Karpas-422 (cell line): Measurements from ENCODE around the gene TMTC3. TPM values are rescaled to one million over a fixed set of nuclear protein-coding genes. Genes with fewer than 3 reads are reported as not detected.

Experiments
- DNase-seq: peaks from one replicate; pipeline ENCODE4 v3.0.0-alpha.2; 2015
- H2AFZ ChIP-seq: fragments of 200-600 bp; sonication (generic); 2 replicates; pipeline ENCODE4 v1.6.1; 2014; ENCODE audit warnings: antibody characterized with exemption, low read length, mixed read lengths
- H3K27ac ChIP-seq: fragments of 200-600 bp; sonication (generic); 2 replicates; pipeline ENCODE4 v1.5.1; 2014; ENCODE audit warnings: mild to moderate bottlenecking, low read length, moderate library complexity
- H3K27me3 ChIP-seq: fragments of 200-600 bp; sonication (generic); 2 replicates; pipeline ENCODE4 v1.6.1; 2014; ENCODE audit warnings: low read length, mixed read lengths
- H3K36me3 ChIP-seq: fragments of 200-600 bp; sonication (generic); 2 replicates; pipeline ENCODE4 v1.6.1; 2014; ENCODE audit warnings: low read length, mixed read lengths; ENCODE audit not compliant: insufficient read depth
- H3K4me1 ChIP-seq: fragments of 200-600 bp; sonication (generic); 2 replicates; pipeline ENCODE4 v1.6.1; 2014; ENCODE audit warnings: mild to moderate bottlenecking, low read length, mixed read lengths
- H3K4me2 ChIP-seq: fragments of 200-600 bp; sonication (generic); 2 replicates; pipeline ENCODE4 v1.6.1; 2014; ENCODE audit warnings: low read length, low read depth, mild to moderate bottlenecking; ENCODE audit not compliant: poor library complexity, severe bottlenecking
- H3K4me3 ChIP-seq: fragments of 200-600 bp; sonication (generic); 2 replicates; pipeline ENCODE4 v1.5.1; 2014; ENCODE audit warnings: mild to moderate bottlenecking, antibody characterized with exemption, low read length, mixed read lengths
- H3K79me2 ChIP-seq: fragments of 200-600 bp; sonication (generic); 2 replicates; pipeline ENCODE4 v1.6.1; 2014; ENCODE audit warnings: mild to moderate bottlenecking, low read length, mixed read lengths
- H3K9ac ChIP-seq: fragments of 200-600 bp; sonication (generic); 2 replicates; pipeline ENCODE4 v1.6.0; 2014; ENCODE audit warnings: low read length
- H3K9me2 ChIP-seq: fragments of 200-600 bp; sonication (generic), shearing (Covaris generic); replicated peaks from 2 replicates; pipeline ENCODE4 v1.6.0; 2014; ENCODE audit warnings: mild to moderate bottlenecking, low read length, moderate library complexity; ENCODE audit not compliant: insufficient read depth
- H3K9me3 ChIP-seq: fragments of 300-700, 200-600 bp; sonication (generic); 2 replicates; pipeline ENCODE4 v1.6.1; 2014; ENCODE audit warnings: low read length, mixed read lengths
- H4K20me1 ChIP-seq: fragments of 200-600 bp; sonication (generic); 2 replicates; pipeline ENCODE4 v1.6.1; 2014; ENCODE audit warnings: mild to moderate bottlenecking, antibody characterized with exemption, low read length, low read depth; ENCODE audit not compliant: insufficient read depth
- total RNA-seq: library from RNA; depleted of rRNA; stranded (reverse); fragments of >200 nt; shearing (Covaris generic); gene quantifications from 2 replicates; pipeline ENCODE4 v1.2.3, GENCODE V29; 2014; ENCODE audit warnings: low replicate concordance

The TMTC3 gene
- total RNA-seq, 1 experiment from 2014 or later: 16.6 TPM

- DNase-seq: no peak
- Histone ChIP-seq H2AFZ (no peak overlapping the region), H3K4me3 (no peak overlapping the region), H3K27me3 (no peaks in the 10 kb centered on the region), H3K27ac (no peak overlapping the region), H3K9me2 (no peaks in the 10 kb centered on the region), H3K4me2 (no peak overlapping the region), H3K79me2 (0 out of 2 replicates have a peak, but pooled peaks cover 10% of the 10 kb centered on the region), H3K36me3 (peaks cover 76% of the 10 kb centered on the region), H3K9me3 (no peaks in the 10 kb centered on the region), H3K4me1 (peaks cover 7% of the 10 kb centered on the region), H4K20me1 (no peaks in the 10 kb centered on the region), H3K9ac (no peak overlapping the region)
Observed at GRCh38 chr12:88175544-88175943, 33.4 kb downstream of the TMTC3 start.

- DNase-seq: no peak
- Histone ChIP-seq H3K9ac (no peak overlapping the region), H3K4me3 (no peak overlapping the region), H3K36me3 (peaks cover 78% of the 10 kb centered on the region), H2AFZ (no peak overlapping the region), H3K9me3 (no peaks in the 10 kb centered on the region), H3K4me1 (no peaks in the 10 kb centered on the region), H3K27ac (no peak overlapping the region), H3K79me2 (0 out of 2 replicates have a peak, but pooled peaks cover 8% of the 10 kb centered on the region), H4K20me1 (no peaks in the 10 kb centered on the region), H3K27me3 (no peaks in the 10 kb centered on the region), H3K4me2 (no peak overlapping the region), H3K9me2 (no peaks in the 10 kb centered on the region)
Observed at GRCh38 chr12:88179436-88180014, 37.4 kb downstream of the TMTC3 start.

GRCh38 chr12:88181881-88182280, 39.8 kb downstream of the TMTC3 start:
- no peaks in the 10 kb centered on the region for H3K4me1 ChIP-seq
- DNase-seq: no peak
- no peak overlapping the region for H2AFZ ChIP-seq
- no peak overlapping the region for H3K4me2 ChIP-seq
- H3K9ac ChIP-seq: no peak overlapping the region
- no peaks in the 10 kb centered on the region for H3K9me3 ChIP-seq
- no peaks in the 10 kb centered on the region for H4K20me1 ChIP-seq
- H3K27me3 ChIP-seq: no peaks in the 10 kb centered on the region
- H3K79me2 ChIP-seq: 0 out of 2 replicates have a peak, but pooled peaks cover 8% of the 10 kb centered on the region
- no peak overlapping the region for H3K4me3 ChIP-seq
- H3K36me3 ChIP-seq: peaks cover 57% of the 10 kb centered on the region
- H3K27ac ChIP-seq: no peak overlapping the region
- no peaks in the 10 kb centered on the region for H3K9me2 ChIP-seq

- Histone ChIP-seq H3K9ac (no peak overlapping the region), H3K4me2 (no peak overlapping the region), H3K9me2 (no peaks in the 10 kb centered on the region), H2AFZ (no peak overlapping the region), H3K4me3 (no peak overlapping the region), H4K20me1 (no peaks in the 10 kb centered on the region), H3K27me3 (no peaks in the 10 kb centered on the region), H3K9me3 (no peaks in the 10 kb centered on the region), H3K27ac (no peak overlapping the region), H3K79me2 (0 out of 2 replicates have a peak, but pooled peaks cover 10% of the 10 kb centered on the region), H3K4me1 (no peaks in the 10 kb centered on the region), H3K36me3 (peaks cover 54% of the 10 kb centered on the region)
- no peak for DNase-seq
Observed at GRCh38 chr12:88182416-88182815, 40.3 kb downstream of the TMTC3 start.

- no peak for DNase-seq
- H3K27ac ChIP-seq: no peak overlapping the region
Observed at GRCh38 chr12:88184196-88184595, 42.1 kb downstream of the TMTC3 start.

GRCh38 chr12:88185279-88185678, 43.2 kb downstream of the TMTC3 start:
- H3K9me3 ChIP-seq: no peaks in the 10 kb centered on the region
- peaks cover 36% of the 10 kb centered on the region for H3K36me3 ChIP-seq
- H3K27me3 ChIP-seq: no peaks in the 10 kb centered on the region
- no peaks in the 10 kb centered on the region for H3K4me1 ChIP-seq
- no peaks in the 10 kb centered on the region for H3K9me2 ChIP-seq
- no peak overlapping the region for H3K27ac ChIP-seq
- no peak overlapping the region for H2AFZ ChIP-seq
- H4K20me1 ChIP-seq: no peaks in the 10 kb centered on the region
- DNase-seq: no peak
- no peak overlapping the region for H3K4me2 ChIP-seq
- no peak overlapping the region for H3K9ac ChIP-seq
- H3K4me3 ChIP-seq: no peak overlapping the region
- H3K79me2 ChIP-seq: 0 out of 2 replicates have a peak, but pooled peaks cover 4% of the 10 kb centered on the region

More at GRCh38 chr12:88184196-88184595, 42.1 kb downstream of the TMTC3 start:
- no peak overlapping the region for H2AFZ ChIP-seq
- H3K9me2 ChIP-seq: no peaks in the 10 kb centered on the region
- no peak overlapping the region for H3K4me2 ChIP-seq
- no peak overlapping the region for H3K9ac ChIP-seq
- H3K27me3 ChIP-seq: no peaks in the 10 kb centered on the region
- no peaks in the 10 kb centered on the region for H4K20me1 ChIP-seq
- 0 out of 2 replicates have a peak, but pooled peaks cover 4% of the 10 kb centered on the region for H3K79me2 ChIP-seq
- no peak overlapping the region for H3K4me3 ChIP-seq
- H3K4me1 ChIP-seq: no peaks in the 10 kb centered on the region
- H3K9me3 ChIP-seq: no peaks in the 10 kb centered on the region
- H3K36me3 ChIP-seq: peaks cover 40% of the 10 kb centered on the region

GRCh38 chr12:88185988-88186387, 43.9 kb downstream of the TMTC3 start:
- Histone ChIP-seq H3K27ac (no peak overlapping the region), H3K9ac (no peak overlapping the region), H3K4me2 (no peak overlapping the region), H3K9me3 (no peaks in the 10 kb centered on the region), H3K4me3 (no peak overlapping the region), H3K4me1 (no peaks in the 10 kb centered on the region), H4K20me1 (no peaks in the 10 kb centered on the region), H3K9me2 (no peaks in the 10 kb centered on the region), H2AFZ (no peak overlapping the region), H3K36me3 (peaks cover 32% of the 10 kb centered on the region), H3K27me3 (no peaks in the 10 kb centered on the region), H3K79me2 (0 out of 2 replicates have a peak, but pooled peaks cover 4% of the 10 kb centered on the region)
- no peak for DNase-seq

GRCh38 chr12:88187571-88187970, 45.5 kb downstream of the TMTC3 start:
- Histone ChIP-seq H3K4me2 (no peak overlapping the region), H3K79me2 (0 out of 2 replicates have a peak, but pooled peaks cover 4% of the 10 kb centered on the region), H2AFZ (no peak overlapping the region), H3K9ac (no peak overlapping the region), H3K9me2 (no peaks in the 10 kb centered on the region), H3K36me3 (peaks cover 23% of the 10 kb centered on the region), H3K27ac (no peak overlapping the region), H3K4me1 (no peaks in the 10 kb centered on the region), H3K4me3 (no peak overlapping the region), H4K20me1 (no peaks in the 10 kb centered on the region), H3K27me3 (no peaks in the 10 kb centered on the region), H3K9me3 (no peaks in the 10 kb centered on the region)
- no peak for DNase-seq
